Measurements from ENCODE around the gene OR4C46. TPM values are rescaled to one million over a fixed set of nuclear protein-coding genes. Genes with fewer than 3 reads are reported as not detected.
"Not testable (repeated sequence)": the region's sequence is repeated elsewhere in the genome, so short reads cannot be mapped to it uniquely, and the experiment has no call there.

OR4C46 gene
- not detected for total RNA-seq

GRCh38 chr11:54603898-54604297, at the start of gene OR4C46:
TSS of gene OR4C46 (minus strand) at chr11:54603998. CDS start at chr11:54603998, 0 bp downstream.
- no peak for TF ChIP-seq CTCF (IDR thresholded peaks at IDR 0.05)
- ATAC-seq (ENCODE audit: low FRiP score) (no peak), DNase-seq (ENCODE audit: low spot score) (no peak)

- not testable (repeated sequence) for ATAC-seq (ENCODE audit: low FRiP score); DNase-seq (ENCODE audit: low spot score)
Measured at GRCh38 chr11:54645606-54646005, 41.8 kb upstream of the OR4C46 start.

GRCh38 chr11:54561439-54561838, 42.4 kb downstream of the OR4C46 start:
- ATAC-seq (ENCODE audit: low FRiP score); DNase-seq (ENCODE audit: low spot score): not testable (repeated sequence)

- TF ChIP-seq CTCF (IDR thresholded peaks at IDR 0.05): no peak
- DNase-seq (ENCODE audit: low spot score): no peak
- no peak for ATAC-seq (ENCODE audit: low FRiP score)
Measured at GRCh38 chr11:54558919-54559318, 44.9 kb downstream of the OR4C46 start.

- no peak for TF ChIP-seq CTCF (IDR thresholded peaks at IDR 0.05)
- DNase-seq (ENCODE audit: low spot score) (no peak), ATAC-seq (ENCODE audit: low FRiP score) (no peak)
Measured at GRCh38 chr11:54558407-54558806, 45.4 kb downstream of the OR4C46 start.

Other genes with a start within 250 kb of the OR4C46 start
- not detected for gene OR4A5, start 102.8 kb upstream of the OR4C46 start, total RNA-seq